NCI-H1105 (cell line): ENCODE data around the gene TULP4.
"Not testable (repeated sequence)": the region's sequence is repeated elsewhere in the genome, so short reads cannot be mapped to it uniquely, and the experiment has no call there.

Experiments
- DNase-seq: peaks from one replicate; lab custom pipeline; 2025; lab: John Stamatoyannopoulos, UW

TULP4 gene

DNA sequence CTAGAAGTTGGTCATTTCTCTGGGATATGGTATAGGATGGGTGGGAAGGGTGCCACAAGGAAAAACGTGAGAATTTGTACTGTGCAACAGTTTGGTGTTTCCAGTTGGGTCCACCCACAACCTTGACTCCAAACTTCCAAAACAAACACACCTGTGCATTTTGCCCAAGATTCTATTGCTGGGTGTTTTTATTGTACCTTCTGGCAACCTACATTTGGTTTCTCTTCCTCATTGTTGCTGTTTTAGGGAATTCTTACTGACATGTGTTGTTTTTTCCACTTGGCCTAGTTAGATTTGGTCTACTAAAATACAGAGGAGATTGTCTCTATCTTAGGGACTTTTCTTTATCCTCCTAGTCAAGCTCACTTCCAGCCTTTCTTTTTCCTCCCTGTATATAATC lies 16.7 kb downstream of the TULP4 start:
- DNase-seq = no peak

- DNase-seq = no peak
Observed at GRCh38 chr6:158329531-158329930, 17.3 kb downstream of the TULP4 start.

- DNase-seq = no peak
Observed at GRCh38 chr6:158330016-158330415, 17.8 kb downstream of the TULP4 start.

- no peak for DNase-seq
Observed at GRCh38 chr6:158332237-158332636, 20.0 kb downstream of the TULP4 start.

- DNase-seq = no peak
Observed at GRCh38 chr6:158333094-158333493, 20.8 kb downstream of the TULP4 start.

- DNase-seq = no peak
Observed at GRCh38 chr6:158334534-158334933, 22.3 kb downstream of the TULP4 start.

- DNase-seq = no peak
Observed at GRCh38 chr6:158337332-158337731, 25.1 kb downstream of the TULP4 start.

DNA sequence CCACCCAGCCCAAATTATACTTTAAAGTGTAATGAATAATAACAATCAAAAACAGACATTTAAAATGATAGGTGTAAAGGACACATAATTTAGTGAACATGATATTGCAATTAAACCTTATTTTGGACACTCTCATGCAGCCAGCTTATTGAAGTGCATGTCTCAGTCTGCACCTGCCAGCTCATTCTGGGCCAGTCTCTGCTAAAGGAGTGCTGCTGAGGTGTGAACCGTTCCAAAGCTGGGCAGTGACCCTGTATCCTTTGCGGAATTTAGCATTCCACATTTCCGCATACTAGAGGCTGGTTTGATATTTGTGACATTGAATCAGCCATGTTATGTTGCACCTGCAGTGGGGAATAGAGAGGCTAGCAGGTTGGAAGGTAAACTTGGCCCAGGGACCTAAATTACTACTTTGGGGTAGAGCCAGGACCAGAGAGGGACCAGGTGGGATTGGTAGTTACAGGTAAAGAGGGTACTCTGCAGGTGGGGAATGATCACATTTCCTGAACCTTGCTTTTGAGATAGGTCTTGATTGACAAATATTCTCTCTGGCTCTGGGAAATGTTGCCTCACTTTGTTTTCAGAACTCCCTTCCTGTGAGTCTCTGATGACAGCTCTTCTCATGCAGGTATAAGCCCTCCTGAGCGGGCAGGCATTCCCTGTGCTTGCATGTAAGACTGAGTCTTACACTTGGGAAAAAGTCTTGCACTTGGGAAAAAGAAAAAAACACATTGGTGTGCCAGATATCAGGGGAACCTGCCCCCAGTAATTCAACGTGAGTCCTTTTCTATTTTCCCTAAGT lies 26.2 kb downstream of the TULP4 start:
- peak; percentile 55 for DNase-seq

GRCh38 chr6:158339197-158339596 lies 26.9 kb downstream of the TULP4 start:
- not testable (repeated sequence) for DNase-seq

DNA sequence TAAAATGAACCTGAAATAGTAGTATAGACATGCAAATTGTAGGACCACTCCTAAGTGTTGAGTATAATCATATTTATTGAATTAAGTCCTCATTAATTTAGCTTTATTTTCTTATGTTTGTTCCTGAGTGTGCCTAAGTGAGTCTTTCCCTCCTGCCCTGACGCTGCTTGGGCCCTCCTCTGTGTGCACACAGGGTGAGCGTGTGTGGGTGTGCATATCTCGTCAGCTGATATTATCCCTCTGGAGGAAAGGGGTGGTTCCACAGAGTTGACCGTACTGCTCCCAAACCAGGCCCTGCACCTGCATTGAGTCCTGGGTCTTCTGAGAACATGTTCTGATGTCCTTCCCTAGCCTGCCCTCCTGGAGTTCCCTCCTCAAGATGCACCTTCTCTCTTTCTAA lies 28.0 kb downstream of the TULP4 start:
- no peak for DNase-seq

GRCh38 chr6:158344534-158344933 lies 32.3 kb downstream of the TULP4 start:
- no peak for DNase-seq

GRCh38 chr6:158345444-158345843 lies 33.2 kb downstream of the TULP4 start:
- DNase-seq = not testable (repeated sequence)

GRCh38 chr6:158347335-158347734 lies 35.1 kb downstream of the TULP4 start:
- no peak for DNase-seq

DNA sequence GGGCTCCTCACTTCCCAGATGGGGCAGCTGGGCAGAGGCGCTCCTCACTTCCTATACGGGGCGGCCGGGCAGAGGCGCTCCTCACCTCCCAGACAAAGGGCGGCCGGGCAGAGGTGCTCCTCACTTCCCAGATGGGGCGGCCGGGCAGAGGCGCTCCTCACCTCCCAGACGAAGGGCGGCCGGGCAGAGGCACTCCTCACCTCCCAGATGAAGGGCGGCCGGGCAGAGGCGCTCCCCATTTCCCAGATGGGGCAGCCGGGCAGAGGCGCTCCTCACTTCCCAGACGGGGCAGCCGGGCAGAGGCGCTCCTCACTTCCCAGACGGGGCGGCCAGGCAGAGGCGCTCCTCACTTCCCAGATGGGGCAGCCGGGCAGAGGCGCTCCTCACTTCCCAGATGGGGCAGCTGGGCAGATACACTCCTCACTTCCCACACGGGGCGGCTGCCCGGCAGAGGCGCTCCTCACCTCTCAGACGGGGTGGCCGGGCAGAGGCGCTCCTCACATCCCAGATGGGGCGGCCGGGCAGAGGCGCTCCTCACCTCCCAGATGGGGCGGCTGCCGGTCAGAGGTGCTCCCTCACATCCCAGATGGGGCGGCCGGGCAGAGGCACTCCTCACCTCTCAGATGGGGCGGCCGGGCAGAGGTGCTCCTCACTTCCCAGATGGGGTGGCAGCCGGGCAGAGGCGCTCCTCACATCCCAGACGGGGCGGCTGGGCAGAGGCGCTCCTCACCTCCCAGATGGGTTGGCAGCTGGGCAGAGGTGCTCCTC lies 36.7 kb downstream of the TULP4 start:
- DNase-seq = not testable (repeated sequence)

- not testable (repeated sequence) for DNase-seq
Observed at GRCh38 chr6:158349505-158350275, 37.4 kb downstream of the TULP4 start.

GRCh38 chr6:158350731-158351130 lies 38.5 kb downstream of the TULP4 start:
- not testable (repeated sequence) for DNase-seq

- no peak for DNase-seq
Observed at GRCh38 chr6:158353883-158354877, 41.9 kb downstream of the TULP4 start.

GRCh38 chr6:158356586-158357546 lies 44.6 kb downstream of the TULP4 start:
- no peak for DNase-seq

GRCh38 chr6:158357570-158358216 lies 45.4 kb downstream of the TULP4 start:
- DNase-seq = no peak
